AG10803 (cell line): Measurements from ENCODE around the gene XKR7.

Source experiments
- DNase-seq: peaks from one replicate; pipeline ENCODE4 v3.0.0; 2010; ENCODE audit warnings: low read depth
- H3K4me3 ChIP-seq: 2 replicates; pipeline ENCODE4 v1.5.1; 2011; ENCODE audit warnings: mild to moderate bottlenecking, low read length, control low read depth
- TF ChIP-seq, protein P1 (sequence below): conservative IDR thresholded peaks from 2 replicates; pipeline ENCODE4 v1.5.1; 2011; ENCODE audit warnings: mild to moderate bottlenecking, low read length, control low read depth, inconsistent platforms

Gene XKR7

GRCh38 chr20:31945319-31945718 is 22.6 kb upstream of the XKR7 start:
- no peak for DNase-seq
- TF ChIP-seq, protein P1, sequence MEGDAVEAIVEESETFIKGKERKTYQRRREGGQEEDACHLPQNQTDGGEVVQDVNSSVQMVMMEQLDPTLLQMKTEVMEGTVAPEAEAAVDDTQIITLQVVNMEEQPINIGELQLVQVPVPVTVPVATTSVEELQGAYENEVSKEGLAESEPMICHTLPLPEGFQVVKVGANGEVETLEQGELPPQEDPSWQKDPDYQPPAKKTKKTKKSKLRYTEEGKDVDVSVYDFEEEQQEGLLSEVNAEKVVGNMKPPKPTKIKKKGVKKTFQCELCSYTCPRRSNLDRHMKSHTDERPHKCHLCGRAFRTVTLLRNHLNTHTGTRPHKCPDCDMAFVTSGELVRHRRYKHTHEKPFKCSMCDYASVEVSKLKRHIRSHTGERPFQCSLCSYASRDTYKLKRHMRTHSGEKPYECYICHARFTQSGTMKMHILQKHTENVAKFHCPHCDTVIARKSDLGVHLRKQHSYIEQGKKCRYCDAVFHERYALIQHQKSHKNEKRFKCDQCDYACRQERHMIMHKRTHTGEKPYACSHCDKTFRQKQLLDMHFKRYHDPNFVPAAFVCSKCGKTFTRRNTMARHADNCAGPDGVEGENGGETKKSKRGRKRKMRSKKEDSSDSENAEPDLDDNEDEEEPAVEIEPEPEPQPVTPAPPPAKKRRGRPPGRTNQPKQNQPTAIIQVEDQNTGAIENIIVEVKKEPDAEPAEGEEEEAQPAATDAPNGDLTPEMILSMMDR, result no peak
- H3K4me3 ChIP-seq, result no peak overlapping the region

GRCh38 chr20:31945785-31946184 is 22.2 kb upstream of the XKR7 start:
- H3K4me3 ChIP-seq, result no peak overlapping the region

DNA sequence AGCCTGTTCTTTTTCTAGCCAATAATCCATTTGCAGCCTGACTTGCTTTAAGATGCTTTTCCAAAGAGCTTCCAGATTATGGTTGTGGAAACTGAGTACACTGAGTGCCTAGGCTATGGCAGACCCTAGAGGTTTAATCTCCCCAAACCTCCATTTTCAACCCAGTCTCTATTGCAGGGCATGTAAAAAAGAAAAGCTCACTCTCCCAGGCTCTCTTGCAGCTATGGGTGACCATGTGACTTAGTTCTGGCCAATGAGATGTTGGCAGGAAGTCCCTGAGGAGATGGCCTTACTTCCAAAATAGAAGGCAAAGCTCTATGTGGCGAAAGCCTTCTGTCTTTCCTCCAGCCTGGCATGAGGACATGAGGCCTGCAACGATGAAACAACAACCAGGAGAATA is 19.9 kb upstream of the XKR7 start:
- DNase-seq, result no peak
- TF ChIP-seq, protein P1, result no peak
- H3K4me3 ChIP-seq, result no peak overlapping the region

More at GRCh38 chr20:31945785-31946184, 22.2 kb upstream of the XKR7 start:
- TF ChIP-seq, protein P1, result no peak
- DNase-seq, result peak; percentile 3

DNA sequence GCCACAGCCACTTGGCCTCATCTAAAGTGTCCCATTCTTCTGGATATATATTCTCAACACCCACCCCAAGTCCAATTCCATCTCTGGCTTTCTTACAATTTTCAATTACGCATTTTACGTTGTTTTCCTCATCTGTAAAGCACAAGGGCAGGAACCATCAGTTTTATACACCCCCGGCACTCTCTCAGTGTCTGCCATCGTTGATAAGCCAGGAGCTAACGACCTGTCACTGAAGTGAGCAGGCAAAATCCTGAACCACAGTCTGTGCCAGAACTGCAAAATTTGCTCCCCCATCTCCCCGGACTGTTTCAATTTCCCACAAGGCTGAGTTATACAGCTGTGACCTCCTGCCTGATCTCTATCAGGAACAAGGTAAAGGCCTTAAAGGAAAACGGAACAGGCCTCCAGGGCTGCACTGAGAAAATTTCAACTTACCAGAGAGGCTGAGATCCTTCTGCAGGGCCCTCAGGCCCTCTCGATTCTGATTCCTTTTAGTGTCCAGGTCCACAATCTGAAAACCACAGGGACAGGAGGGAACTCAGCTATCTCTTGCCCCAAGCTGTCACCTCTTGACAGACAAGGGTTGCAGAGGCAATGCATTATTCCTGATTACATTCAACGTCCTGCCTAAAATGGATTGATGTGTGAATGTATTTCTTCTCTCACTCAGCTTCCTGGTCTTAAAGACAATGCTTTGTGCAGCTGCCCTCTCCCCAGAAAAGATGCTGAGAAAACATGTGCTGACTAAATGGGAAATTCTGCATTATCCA is 17.9 kb upstream of the XKR7 start:
- TF ChIP-seq, protein P1, result no peak
- no peak for DNase-seq
- no peak overlapping the region for H3K4me3 ChIP-seq

DNA sequence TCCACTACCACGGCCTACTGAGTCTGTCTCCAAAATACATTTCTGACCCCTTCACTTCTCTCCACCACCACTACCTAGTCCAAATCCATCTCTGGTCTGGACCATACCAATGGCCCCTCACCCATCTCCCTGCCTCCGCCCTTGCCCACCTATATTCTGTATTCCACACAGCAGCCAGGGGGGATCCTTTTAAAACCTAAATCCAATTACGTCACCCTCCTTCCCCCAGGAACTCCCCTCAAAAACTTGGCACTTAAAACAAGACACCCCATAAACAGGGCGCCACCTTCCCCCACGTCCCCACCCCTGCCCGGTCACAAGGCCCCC is 16.8 kb upstream of the XKR7 start:
- TF ChIP-seq, protein P1, result no peak
- H3K4me3 ChIP-seq, result peak overlapping the region; percentile 69
- no peak for DNase-seq

DNA sequence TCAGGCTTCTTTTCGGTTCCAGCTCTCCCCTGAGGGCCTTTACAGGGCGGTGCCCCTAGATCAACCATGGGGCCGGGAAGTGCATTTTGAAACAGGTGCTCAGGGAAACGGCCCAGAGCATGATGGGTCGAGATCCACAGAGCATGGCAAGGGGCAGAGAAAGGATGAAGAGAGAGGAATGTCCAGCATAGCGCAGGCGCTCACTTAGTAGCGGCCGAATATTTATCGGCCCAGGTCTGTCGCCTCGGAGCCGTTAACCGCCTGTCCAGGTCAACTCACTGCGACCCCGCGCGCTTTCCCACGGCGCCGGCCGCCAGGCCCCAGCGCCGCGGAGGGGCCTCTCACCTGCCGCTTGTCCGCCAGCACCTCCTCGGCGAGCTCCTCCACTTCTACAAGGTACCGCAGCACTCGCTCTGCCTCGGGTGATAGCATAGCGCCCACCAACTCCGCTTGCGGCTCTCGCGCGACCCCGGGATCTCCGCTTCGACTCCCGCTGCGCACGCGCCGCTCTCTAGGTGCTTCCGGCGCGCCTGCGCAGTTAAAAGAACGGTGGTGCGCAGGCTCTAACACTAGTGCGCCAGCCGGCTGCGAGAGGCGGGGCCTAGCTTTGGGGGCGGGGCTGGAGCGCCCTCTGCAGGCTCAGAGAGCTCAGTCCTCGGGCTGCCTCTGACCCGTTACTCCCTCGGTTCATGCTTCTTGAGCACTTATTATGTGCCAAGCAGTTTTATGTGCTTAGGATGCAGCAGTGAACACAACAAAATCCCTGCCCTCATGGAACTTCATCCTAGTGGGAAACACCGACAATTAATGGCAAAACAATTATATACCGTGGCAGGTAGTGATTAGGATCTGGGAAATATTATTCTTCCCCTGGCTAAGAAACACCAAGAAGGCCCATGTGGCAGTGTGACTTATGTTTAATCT is 16.2 kb upstream of the XKR7 start, which contains the start of gene PDRG1:
Gene PDRG1, minus strand, starts transcription at position 517 of the 924 bp plus-strand sequence. Its CDS starts 85 bp downstream, at position 432.
- TF ChIP-seq, protein P1, result peak; percentile 84
- peak; percentile 92 for DNase-seq
- peak within 1 kb of the TSS; percentile 69 for H3K4me3 ChIP-seq
